HEK293 (cell line): Measurements from ENCODE around the gene ASIP.
"Not testable (repeated sequence)": the region's sequence is repeated elsewhere in the genome, so short reads cannot be mapped to it uniquely, and the experiment has no call there.

ENCODE experiments used
- CTCF ChIA-PET: fragments of 350-600 bp; formaldehyde crosslinking; extraction: SDS; loops from one replicate; lab custom pipeline; 2021; ENCODE audit warnings: antibody characterized with exemption; lab: Yijun Ruan, JAX
- POLR2A ChIA-PET: fragments of 300-600 bp; formaldehyde crosslinking; extraction: SDS; loops from one replicate; lab custom pipeline; 2020; ENCODE audit warnings: antibody characterized with exemption, inconsistent platforms; lab: Yijun Ruan, JAX
- H3K27ac ChIP-seq: fragments of 200-500 bp; sonication (Bioruptor generic); 2 replicates; pipeline ENCODE4 v1.5.1; 2014; ENCODE audit warnings: low read depth, low read length, control low read depth, inconsistent platforms; ENCODE audit errors: extremely low read depth
- H3K36me3 ChIP-seq, 2 experiments: fragments of 200-500 bp in 1 of 2; sonication (Bioruptor generic) in 1 of 2; 1 replicate in 1 of 2; 2 replicates in 1 of 2; pipeline ENCODE4 v1.5.1; 2014 to 2017; ENCODE audit warnings: inconsistent platforms in 2 of 2, low read length in 2 of 2; ENCODE audit not compliant: control insufficient read depth in 2 of 2, insufficient read depth in 1 of 2
- H3K4me1 ChIP-seq: fragments of 200-500 bp; sonication (Bioruptor generic); 2 replicates; pipeline ENCODE4 v1.5.1; 2014; ENCODE audit warnings: mild to moderate bottlenecking, low read length, inconsistent platforms; ENCODE audit not compliant: control insufficient read depth, insufficient read depth
- H3K4me3 ChIP-seq: 2 replicates; pipeline ENCODE4 v1.5.1; 2011; ENCODE audit warnings: low read depth, mild to moderate bottlenecking, control low read depth, low read length, moderate library complexity
- H3K9me3 ChIP-seq: fragments of 200-500 bp; sonication (Bioruptor generic); 2 replicates; pipeline ENCODE4 v1.5.1; 2014; ENCODE audit warnings: low read depth, low read length, inconsistent platforms; ENCODE audit not compliant: control insufficient read depth, insufficient read depth
- BCL6B ChIP-seq: fragments of 450-650 bp; formaldehyde crosslinking; IDR thresholded peaks from 2 replicates; pipeline ENCODE4 v1.5.1; 2017; ENCODE audit warnings: missing biosample characterization, missing genetic modification characterization
- ELK4 ChIP-seq: IDR thresholded peaks from 2 replicates; pipeline ENCODE4 v1.6.1; 2011; ENCODE audit warnings: mild to moderate bottlenecking, low read depth, low read length, borderline replicate concordance
- FEZF1 ChIP-seq: fragments of 450-650 bp; formaldehyde crosslinking; IDR thresholded peaks from 2 replicates; pipeline ENCODE4 v1.5.1; 2016; ENCODE audit warnings: missing biosample characterization, missing genetic modification characterization
- HOXA7 ChIP-seq: sonication (generic); formaldehyde crosslinking; IDR thresholded peaks from 2 replicates; pipeline ENCODE4 v1.8.1; 2022; ENCODE audit warnings: missing genetic modification reagents, borderline replicate concordance
- KLF1 ChIP-seq: fragments of 450-650 bp; formaldehyde crosslinking; IDR thresholded peaks from 2 replicates; pipeline ENCODE4 v1.5.1; 2016; ENCODE audit warnings: missing biosample characterization, missing genetic modification characterization
- KLF16 ChIP-seq: fragments of 450-650 bp; formaldehyde crosslinking; IDR thresholded peaks from 2 replicates; pipeline ENCODE4 v1.5.1; 2017; ENCODE audit warnings: missing biosample characterization, missing genetic modification characterization
- MEIS1 ChIP-seq: sonication (generic); formaldehyde crosslinking; IDR thresholded peaks from 2 replicates; pipeline ENCODE4 v1.8.1; 2022; ENCODE audit warnings: missing genetic modification reagents, mild to moderate bottlenecking, borderline replicate concordance
- SP2 ChIP-seq: fragments of 450-650 bp; formaldehyde crosslinking; IDR thresholded peaks from 2 replicates; pipeline ENCODE4 v1.5.1; 2016; ENCODE audit warnings: missing biosample characterization, missing genetic modification characterization
- YY1 ChIP-seq: fragments of 450-650 bp; formaldehyde crosslinking; IDR thresholded peaks from 2 replicates; pipeline ENCODE4 v1.5.1; 2018; ENCODE audit warnings: missing biosample characterization, missing genetic modification characterization
- ZBTB10 ChIP-seq: fragments of 450-650 bp; formaldehyde crosslinking; IDR thresholded peaks from 2 replicates; pipeline ENCODE4 v1.5.1; 2016; ENCODE audit warnings: missing biosample characterization, missing genetic modification characterization
- ZBTB21 ChIP-seq: fragments of 450-650 bp; formaldehyde crosslinking; IDR thresholded peaks from 2 replicates; pipeline ENCODE4 v1.5.1; 2017; ENCODE audit warnings: missing biosample characterization, missing genetic modification characterization
- ZEB2 ChIP-seq: fragments of 450-650 bp; formaldehyde crosslinking; IDR thresholded peaks from 2 replicates; pipeline ENCODE4 v1.5.1; 2016; ENCODE audit warnings: missing biosample characterization, missing genetic modification characterization
- ZFP3 ChIP-seq: fragments of 450-650 bp; formaldehyde crosslinking; IDR thresholded peaks from 2 replicates; pipeline ENCODE4 v1.5.1; 2016; ENCODE audit warnings: low read depth, missing biosample characterization, missing genetic modification characterization
- ZNF121 ChIP-seq: fragments of 450-650 bp; formaldehyde crosslinking; IDR thresholded peaks from 2 replicates; pipeline ENCODE4 v1.5.1; 2016; ENCODE audit warnings: missing biosample characterization, missing genetic modification characterization
- ZNF146 ChIP-seq: fragments of 450-650 bp; formaldehyde crosslinking; IDR thresholded peaks from 2 replicates; pipeline ENCODE4 v1.5.1; 2016; ENCODE audit warnings: missing biosample characterization, missing genetic modification characterization
- ZNF157 ChIP-seq: fragments of 450-650 bp; formaldehyde crosslinking; IDR thresholded peaks from 2 replicates; pipeline ENCODE4 v1.5.1; 2016; ENCODE audit warnings: missing biosample characterization, missing genetic modification characterization
- ZNF18 ChIP-seq: fragments of 450-650 bp; formaldehyde crosslinking; IDR thresholded peaks from 2 replicates; pipeline ENCODE4 v1.5.1; 2016; ENCODE audit warnings: missing biosample characterization, missing genetic modification characterization
- ZNF211 ChIP-seq: fragments of 450-650 bp; formaldehyde crosslinking; IDR thresholded peaks from 2 replicates; pipeline ENCODE4 v1.5.1; 2016; ENCODE audit warnings: low read depth, missing biosample characterization, missing genetic modification characterization
- ZNF221 ChIP-seq: fragments of 450-650 bp; formaldehyde crosslinking; IDR thresholded peaks from 2 replicates; pipeline ENCODE4 v1.5.1; 2017; ENCODE audit warnings: missing biosample characterization, missing genetic modification characterization, borderline replicate concordance
- ZNF23 ChIP-seq: fragments of 450-650 bp; formaldehyde crosslinking; IDR thresholded peaks from 2 replicates; pipeline ENCODE4 v1.5.1; 2016; ENCODE audit warnings: missing biosample characterization, missing genetic modification characterization, borderline replicate concordance
- ZNF24 ChIP-seq: fragments of 450-650 bp; formaldehyde crosslinking; IDR thresholded peaks from 2 replicates; pipeline ENCODE4 v1.5.1; 2016; ENCODE audit warnings: missing biosample characterization, missing genetic modification characterization
- ZNF394 ChIP-seq: fragments of 450-650 bp; formaldehyde crosslinking; IDR thresholded peaks from 2 replicates; pipeline ENCODE4 v1.5.1; 2016; ENCODE audit warnings: missing biosample characterization, missing genetic modification characterization, mild to moderate bottlenecking, moderate library complexity, borderline replicate concordance
- ZNF416 ChIP-seq: fragments of 450-650 bp; formaldehyde crosslinking; IDR thresholded peaks from 2 replicates; pipeline ENCODE4 v1.5.1; 2016; ENCODE audit warnings: missing biosample characterization, missing genetic modification characterization
- ZNF600 ChIP-seq: fragments of 450-650 bp; formaldehyde crosslinking; IDR thresholded peaks from 2 replicates; pipeline ENCODE4 v1.5.1; 2016; ENCODE audit warnings: missing biosample characterization, missing genetic modification characterization
- ZNF623 ChIP-seq: fragments of 450-650 bp; formaldehyde crosslinking; IDR thresholded peaks from 2 replicates; pipeline ENCODE4 v1.5.1; 2016; ENCODE audit warnings: missing biosample characterization, missing genetic modification characterization
- ZNF626 ChIP-seq: fragments of 450-650 bp; sonication (Bioruptor Pico); formaldehyde crosslinking; IDR thresholded peaks from 2 replicates; pipeline ENCODE4 v1.5.1; 2018; ENCODE audit warnings: missing biosample characterization, missing genetic modification characterization, inconsistent platforms
- ZNF629 ChIP-seq: fragments of 450-650 bp; formaldehyde crosslinking; IDR thresholded peaks from 2 replicates; pipeline ENCODE4 v1.5.1; 2017; ENCODE audit warnings: missing biosample characterization, missing genetic modification characterization

ASIP gene

DNA sequence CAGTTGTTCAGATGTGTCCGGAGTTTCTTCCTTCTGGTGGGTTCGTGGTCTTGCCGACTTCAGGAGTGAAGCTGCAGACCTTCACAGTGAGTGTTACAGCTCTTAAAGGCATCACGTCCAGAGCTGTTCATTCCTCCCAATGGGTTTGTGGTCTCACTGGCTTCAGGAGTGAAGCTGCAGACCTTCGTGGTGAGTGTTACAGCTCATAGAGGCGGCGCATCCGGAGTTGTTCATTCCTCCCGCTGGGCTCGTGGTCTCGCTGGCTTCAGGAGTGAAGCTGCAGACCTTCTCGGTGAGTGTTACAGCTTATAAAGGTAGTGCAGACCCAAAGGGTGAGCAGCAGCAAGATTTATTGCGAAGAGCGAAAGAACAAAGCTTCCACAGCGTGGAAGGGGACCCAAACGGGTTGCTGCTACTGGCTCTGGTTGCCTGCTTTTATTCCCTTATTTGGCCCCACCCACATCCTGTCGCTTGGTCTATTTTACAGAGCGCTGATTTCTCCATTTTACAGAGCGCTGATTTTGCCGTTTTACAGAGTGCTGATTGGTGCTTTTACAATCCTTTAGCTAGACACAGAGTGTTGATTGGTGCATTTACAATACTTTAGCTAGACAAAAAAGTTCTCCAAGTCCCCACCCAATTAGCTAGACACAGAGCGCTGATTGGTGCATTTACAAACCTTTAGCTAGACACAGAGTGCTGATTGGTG lies 35.9 kb upstream of the ASIP start:
- H3K9me3 ChIP-seq, POLR2A ChIA-PET, H3K4me1 ChIP-seq, H3K36me3 ChIP-seq, H3K4me3 ChIP-seq: not testable (repeated sequence)
- CTCF ChIA-PET: interaction anchor here (0.8 kb wide), 1 partner anchor 14 kb away, joined by 3 read pairs; no protein-coding TSS in a partner anchor
- TF ChIP-seq SP2: 0 out of 2 replicates have a peak, but pooled peaks have one; percentile 12
- TF ChIP-seq, all 188 proteins: peak for 1; not testable (repeated sequence) for 187
- not testable (repeated sequence) for H3K27ac ChIP-seq

DNA sequence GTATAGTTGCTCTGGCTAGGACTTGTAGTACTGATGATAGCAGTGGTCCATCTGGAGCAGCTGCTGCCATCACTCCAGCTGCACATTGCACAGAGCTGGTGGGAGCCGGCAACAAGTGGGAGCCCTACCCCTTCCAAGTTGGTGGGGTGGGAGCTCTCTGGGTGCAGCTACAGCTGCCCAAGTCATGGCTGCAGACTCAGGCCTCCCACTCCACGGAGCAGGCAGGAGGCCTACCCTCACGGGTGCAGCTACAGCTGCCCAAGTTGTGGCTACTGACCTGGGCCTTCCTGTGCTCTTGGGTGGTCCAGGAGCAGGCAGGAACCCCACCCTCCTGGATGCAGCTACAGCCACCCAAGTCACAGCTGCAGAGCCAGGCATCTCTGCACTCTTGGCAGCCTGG lies 32.1 kb upstream of the ASIP start:
- Histone ChIP-seq H3K9me3 (no peaks in the 10 kb centered on the region), H3K36me3 (no peaks in the 10 kb centered on the region), H3K4me3 (no peak overlapping the region), H3K4me1 (no peaks in the 10 kb centered on the region), H3K27ac (no peak overlapping the region)
- TF ChIP-seq BCL6B (tag by site-specific recombination) (no peak), ZNF157 (tag by site-specific recombination) (no peak), KLF1 (tag by site-specific recombination) (no peak), ZNF146 (no peak), HOXA7 (CRISPR knock-in tag) (no peak), YY1 (tag by site-specific recombination) (no peak), ZNF623 (tag by site-specific recombination) (no peak), ZBTB10 (tag by site-specific recombination) (no peak), ZNF23 (tag by site-specific recombination) (no peak), ZNF24 (no peak), ZNF211 (tag by site-specific recombination) (no peak), MEIS1 (CRISPR knock-in tag) (no peak), ZNF416 (no peak), ZNF221 (no peak)
- POLR2A ChIA-PET: no interaction called here
- CTCF ChIA-PET: interaction anchor here (0.6 to 2.1 kb wide), 2 partner anchors 18 to 625 kb away, joined by 4 to 9 read pairs; no protein-coding TSS in a partner anchor

DNA sequence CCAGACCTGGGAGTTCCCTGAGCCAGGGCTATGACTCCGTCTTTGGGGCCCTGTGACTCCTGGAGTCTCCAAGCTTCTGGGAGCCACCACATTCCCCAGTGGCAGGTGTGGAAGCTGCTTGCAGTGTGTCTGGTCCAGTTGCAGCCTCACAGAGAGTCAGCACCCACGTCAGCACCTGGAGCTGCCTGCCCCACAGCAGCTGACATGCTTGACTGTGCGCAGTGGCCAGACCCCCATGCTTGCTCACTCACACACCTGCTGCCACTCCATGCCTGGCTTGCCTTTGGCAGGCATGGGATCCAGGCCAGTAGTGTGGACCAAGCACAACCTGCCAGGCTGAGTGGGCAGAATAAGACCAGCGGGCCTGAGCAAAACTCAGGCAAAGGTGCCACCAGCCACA lies 31.0 kb upstream of the ASIP start:
- Histone ChIP-seq H3K36me3 (no peaks in the 10 kb centered on the region), H3K9me3 (no peaks in the 10 kb centered on the region), H3K4me3 (no peak overlapping the region), H3K4me1 (no peaks in the 10 kb centered on the region), H3K27ac (no peak overlapping the region)
- ChIA-PET CTCF (interaction anchor here (0.7 to 2.1 kb wide), 2 partner anchors 17 to 19 kb away, joined by 4 to 9 read pairs; no protein-coding TSS in a partner anchor), POLR2A (no interaction called here)
- no peak for TF ChIP-seq ZNF600 (tag by site-specific recombination)
- TF ChIP-seq ZBTB21: no peak
- no peak for TF ChIP-seq ZEB2 (tag by site-specific recombination)
- no peak for TF ChIP-seq ZNF23 (tag by site-specific recombination)
- TF ChIP-seq KLF16 (tag by site-specific recombination): no peak
- no peak for TF ChIP-seq ZNF626
- no peak for TF ChIP-seq ZNF18 (tag by site-specific recombination)
- no peak for TF ChIP-seq ZNF629 (tag by site-specific recombination)
- no peak for TF ChIP-seq ZNF394 (tag by site-specific recombination)
- no peak for TF ChIP-seq ZNF121 (tag by site-specific recombination)
- TF ChIP-seq ELK4: no peak
- no peak for TF ChIP-seq ZNF146
- TF ChIP-seq FEZF1 (tag by site-specific recombination): no peak
- TF ChIP-seq ZFP3 (tag by site-specific recombination): no peak
